ENCODE data around the gene HAUS3.

DNA sequence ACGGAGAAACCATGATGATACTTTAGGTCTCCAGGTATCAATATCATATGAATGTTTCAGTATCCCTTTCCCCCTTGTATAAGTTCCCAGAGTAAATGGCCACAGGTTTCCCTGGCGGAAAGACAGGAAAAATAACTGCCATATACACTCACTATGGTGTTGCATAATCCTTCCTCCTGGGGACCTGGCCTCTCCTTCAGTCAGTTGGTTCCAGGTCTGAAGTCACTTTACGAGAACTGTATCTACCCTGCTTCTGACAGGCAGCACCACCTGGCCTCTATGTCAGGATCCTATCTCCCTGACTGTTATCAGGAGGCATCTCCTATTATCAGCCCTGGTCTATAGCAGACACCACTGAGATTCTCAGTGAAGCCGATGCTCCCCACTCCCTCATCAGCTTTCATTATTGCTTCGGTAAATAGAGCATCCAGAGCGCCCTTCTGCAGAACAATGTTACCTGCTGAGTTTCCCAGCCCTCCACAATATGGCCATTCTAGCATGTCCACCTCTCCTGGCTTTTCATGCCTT lies 22.6 kb downstream of the HAUS3 start:
- TF ChIP-seq, protein P1, sequence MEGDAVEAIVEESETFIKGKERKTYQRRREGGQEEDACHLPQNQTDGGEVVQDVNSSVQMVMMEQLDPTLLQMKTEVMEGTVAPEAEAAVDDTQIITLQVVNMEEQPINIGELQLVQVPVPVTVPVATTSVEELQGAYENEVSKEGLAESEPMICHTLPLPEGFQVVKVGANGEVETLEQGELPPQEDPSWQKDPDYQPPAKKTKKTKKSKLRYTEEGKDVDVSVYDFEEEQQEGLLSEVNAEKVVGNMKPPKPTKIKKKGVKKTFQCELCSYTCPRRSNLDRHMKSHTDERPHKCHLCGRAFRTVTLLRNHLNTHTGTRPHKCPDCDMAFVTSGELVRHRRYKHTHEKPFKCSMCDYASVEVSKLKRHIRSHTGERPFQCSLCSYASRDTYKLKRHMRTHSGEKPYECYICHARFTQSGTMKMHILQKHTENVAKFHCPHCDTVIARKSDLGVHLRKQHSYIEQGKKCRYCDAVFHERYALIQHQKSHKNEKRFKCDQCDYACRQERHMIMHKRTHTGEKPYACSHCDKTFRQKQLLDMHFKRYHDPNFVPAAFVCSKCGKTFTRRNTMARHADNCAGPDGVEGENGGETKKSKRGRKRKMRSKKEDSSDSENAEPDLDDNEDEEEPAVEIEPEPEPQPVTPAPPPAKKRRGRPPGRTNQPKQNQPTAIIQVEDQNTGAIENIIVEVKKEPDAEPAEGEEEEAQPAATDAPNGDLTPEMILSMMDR (conservative IDR thresholded peaks at IDR 0.05; ENCODE audit: low read depth, low read length): no peak
- TF ChIP-seq EZH2 (IDR thresholded peaks at IDR 0.05; ENCODE audit: low read length, unreplicated experiment): no peak
